Activated CD4-positive, alpha-beta T cell treated with anti-CD3 and anti-CD28 coated beads, Interleukin-2, amount 50 U/mL, for 24 hours (primary cell): ENCODE measurements around the gene PRR5L.
"Not testable (repeated sequence)": the region's sequence is repeated elsewhere in the genome, so short reads cannot be mapped to it uniquely, and the experiment has no call there.

Source experiments
- DNase-seq, 2 donors: peaks; one replicate each; pipeline ENCODE4 v3.0.0-alpha.2; 2020; ENCODE audit warnings: low read depth in 1 of 2, low spot score in 1 of 2

Gene PRR5L

GRCh38 chr11:36324956-36325355 lies 28.9 kb downstream of the PRR5L start:
- not testable (repeated sequence) for DNase-seq

- not testable (repeated sequence) for DNase-seq
Measured at GRCh38 chr11:36325403-36325802, 29.3 kb downstream of the PRR5L start.

- no peak for DNase-seq
Measured at GRCh38 chr11:36326524-36327419, 30.7 kb downstream of the PRR5L start.

- DNase-seq = no peak
Measured at GRCh38 chr11:36328966-36329673, 33.0 kb downstream of the PRR5L start.

GRCh38 chr11:36330411-36330810 lies 34.3 kb downstream of the PRR5L start:
- DNase-seq = no peak

- no peak for DNase-seq
Measured at GRCh38 chr11:36333468-36333867, 37.4 kb downstream of the PRR5L start.

- no peak for DNase-seq
Measured at GRCh38 chr11:36333897-36334296, 37.8 kb downstream of the PRR5L start.

GRCh38 chr11:36339888-36340287 lies 43.8 kb downstream of the PRR5L start:
- DNase-seq = no peak

- no peak for DNase-seq
Measured at GRCh38 chr11:36340897-36341296, 44.8 kb downstream of the PRR5L start.

- DNase-seq = no peak
Measured at GRCh38 chr11:36341915-36342314, 45.8 kb downstream of the PRR5L start.

- no peak for DNase-seq
Measured at GRCh38 chr11:36342327-36342726, 46.2 kb downstream of the PRR5L start.

GRCh38 chr11:36343436-36343835 lies 47.3 kb downstream of the PRR5L start:
- DNase-seq = no peak

GRCh38 chr11:36345084-36345511 lies 49.0 kb downstream of the PRR5L start:
- DNase-seq = no peak

- no peak for DNase-seq
Measured at GRCh38 chr11:36345535-36346141, 49.5 kb downstream of the PRR5L start.

GRCh38 chr11:36346562-36347383 lies 50.7 kb downstream of the PRR5L start:
- DNase-seq = no peak

GRCh38 chr11:36347384-36347906 lies 51.4 kb downstream of the PRR5L start:
- no peak for DNase-seq

- DNase-seq = no peak
Measured at GRCh38 chr11:36349351-36350136, 53.5 kb downstream of the PRR5L start.

GRCh38 chr11:36350137-36350513 lies 54.0 kb downstream of the PRR5L start:
- DNase-seq = no peak

GRCh38 chr11:36352922-36353321 lies 56.8 kb downstream of the PRR5L start:
- peak in 1 of 2 donors; percentile 15 for DNase-seq
